HG02798 (cell line): ENCODE results near the gene MCUR1.
"Not testable (repeated sequence)": the region's sequence is repeated elsewhere in the genome, so short reads cannot be mapped to it uniquely, and the experiment has no call there.

Experiments
- ATAC-seq: cut with Tn5 transposase; IDR thresholded peaks from one replicate; pipeline ENCODE4 v1.9.1; 2021; ENCODE audit warnings: mild to moderate bottlenecking; ENCODE audit not compliant: unreplicated experiment, poor library complexity

The MCUR1 gene

GRCh38 chr6:13814176-13814937 is at the start of gene MCUR1:
MCUR1 (minus strand) TSS chr6:13814557; CDS start chr6:13814429, 128 bp downstream.
- ATAC-seq: peak; percentile 87

DNA sequence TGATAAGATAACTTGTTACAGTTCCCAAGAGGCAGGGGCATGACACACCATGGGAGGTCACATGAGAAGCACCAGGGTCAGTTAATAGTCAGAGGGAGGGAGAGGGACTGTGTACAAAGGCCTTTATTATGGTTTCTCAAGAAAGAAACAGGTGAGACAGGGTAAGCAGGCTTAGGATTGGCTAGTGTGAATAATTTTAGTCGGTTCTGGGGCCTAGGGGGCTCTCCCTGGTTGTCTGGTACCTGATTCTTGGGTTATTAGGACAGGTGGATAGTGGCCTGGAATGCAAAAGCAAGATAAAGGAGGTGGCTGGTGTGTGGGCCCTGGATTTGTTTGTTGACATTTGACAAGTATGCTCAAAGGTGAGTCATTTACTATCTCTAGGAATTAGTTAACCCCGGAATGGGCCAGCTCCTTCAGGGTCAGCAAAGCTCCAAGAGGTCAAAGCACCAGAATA is 49.4 kb upstream of the MCUR1 start:
- ATAC-seq: no peak

DNA sequence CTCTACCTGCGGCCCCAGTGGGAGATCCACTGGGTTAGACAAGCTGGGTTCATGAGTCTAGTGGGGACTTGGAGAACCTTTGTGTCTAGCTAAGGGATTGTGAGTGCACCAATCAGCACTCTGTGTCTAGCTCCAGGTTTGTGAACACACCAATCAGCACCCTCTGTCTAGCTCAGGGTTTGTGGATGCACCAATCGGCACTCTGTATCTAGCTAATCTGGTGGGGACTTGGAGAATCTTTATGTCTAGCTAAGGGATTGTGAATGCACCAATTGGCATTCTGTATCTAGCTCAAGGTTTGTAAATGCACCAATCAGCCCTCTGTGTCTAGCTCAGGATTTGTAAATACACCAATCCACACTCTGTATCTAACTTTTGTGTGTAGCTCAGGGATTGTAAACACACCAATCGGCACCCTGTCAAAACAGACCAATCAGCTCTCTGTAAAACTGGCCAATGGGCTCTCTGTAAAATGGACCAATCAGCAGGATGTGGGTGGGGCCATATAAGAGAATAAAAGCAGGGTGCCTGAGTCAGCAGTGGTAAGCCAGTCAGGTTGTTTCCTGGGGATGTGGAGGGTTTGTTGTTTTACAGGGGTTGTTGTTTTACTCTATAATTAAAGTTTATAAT is 46.3 kb upstream of the MCUR1 start:
- ATAC-seq: not testable (repeated sequence)

DNA sequence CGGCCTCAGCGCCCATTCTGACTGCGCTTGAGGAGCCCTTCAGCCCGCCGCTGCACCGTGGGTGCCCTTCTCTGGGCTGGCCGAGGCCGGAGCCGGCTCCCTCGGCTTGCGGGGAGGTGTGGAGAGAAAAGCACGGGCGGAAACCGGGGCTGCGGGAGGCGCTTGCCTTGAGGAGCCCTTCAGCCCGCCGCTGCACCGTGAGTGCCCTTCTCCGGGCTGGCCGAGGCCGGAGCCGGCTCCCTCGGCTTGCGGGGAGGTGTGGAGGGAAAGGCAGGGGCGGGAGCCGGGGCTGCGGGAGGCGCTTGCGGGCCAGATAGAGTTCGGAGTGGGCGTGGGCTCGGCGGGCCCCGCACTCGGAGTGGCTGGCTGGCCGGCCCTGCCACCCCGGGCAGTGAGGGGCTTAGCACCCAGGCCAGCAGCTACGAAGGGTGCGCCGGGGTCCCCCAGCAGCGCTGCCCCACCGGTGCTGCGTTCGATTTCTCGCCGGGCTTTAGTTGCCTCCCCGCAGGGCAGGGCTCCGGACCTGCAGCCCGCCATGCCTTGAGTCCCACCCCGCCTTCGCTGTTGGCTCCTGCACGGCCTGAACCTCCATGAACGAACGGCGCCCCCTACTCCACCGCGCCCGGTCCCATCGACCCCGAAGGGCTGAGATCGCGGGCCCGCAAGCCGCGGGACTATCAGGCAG is 45.7 kb upstream of the MCUR1 start:
- ATAC-seq: no peak

GRCh38 chr6:13854716-13855250 is 40.4 kb upstream of the MCUR1 start:
- ATAC-seq: no peak

GRCh38 chr6:13853871-13854270 is 39.5 kb upstream of the MCUR1 start:
- ATAC-seq: no peak

DNA sequence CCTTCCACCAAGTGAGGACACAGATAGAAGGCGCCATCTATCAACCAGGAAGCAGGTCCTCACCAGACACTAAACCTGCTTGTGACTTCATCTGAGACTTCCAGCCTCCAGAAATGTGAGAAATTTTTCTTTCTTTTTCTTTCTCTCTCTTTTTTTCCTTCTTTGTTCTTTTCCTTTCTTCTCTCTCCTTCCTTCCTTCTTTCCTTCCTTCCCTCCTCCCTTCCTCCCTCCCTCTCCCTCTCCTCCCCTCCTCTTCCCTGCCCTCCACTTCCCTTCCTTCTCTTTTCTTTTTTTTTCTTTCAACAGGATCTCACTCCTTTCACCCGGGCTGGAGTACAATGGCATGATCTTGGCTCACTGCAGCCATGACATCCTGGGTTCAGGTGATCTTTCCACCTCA is 37.4 kb upstream of the MCUR1 start:
- ATAC-seq: no peak

DNA sequence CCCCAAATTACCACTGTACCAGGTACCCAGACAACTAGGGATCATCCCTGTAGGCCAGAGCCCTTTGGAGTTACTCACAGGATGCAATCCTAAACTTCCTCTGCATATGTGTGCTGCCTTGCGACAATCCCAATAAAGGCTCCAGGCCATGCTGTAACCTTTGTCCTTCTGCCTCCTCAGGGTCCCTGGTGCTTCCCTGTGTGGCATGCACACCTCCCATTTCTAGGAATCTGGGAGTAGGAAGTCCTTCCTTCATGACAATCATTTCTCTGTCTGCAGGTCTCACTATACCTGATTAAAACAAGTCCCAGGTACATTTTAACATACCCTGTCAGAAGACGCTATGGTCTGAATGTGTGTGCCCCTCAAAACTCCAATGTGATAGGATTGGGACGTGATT is 37.0 kb upstream of the MCUR1 start:
- ATAC-seq: no peak

DNA sequence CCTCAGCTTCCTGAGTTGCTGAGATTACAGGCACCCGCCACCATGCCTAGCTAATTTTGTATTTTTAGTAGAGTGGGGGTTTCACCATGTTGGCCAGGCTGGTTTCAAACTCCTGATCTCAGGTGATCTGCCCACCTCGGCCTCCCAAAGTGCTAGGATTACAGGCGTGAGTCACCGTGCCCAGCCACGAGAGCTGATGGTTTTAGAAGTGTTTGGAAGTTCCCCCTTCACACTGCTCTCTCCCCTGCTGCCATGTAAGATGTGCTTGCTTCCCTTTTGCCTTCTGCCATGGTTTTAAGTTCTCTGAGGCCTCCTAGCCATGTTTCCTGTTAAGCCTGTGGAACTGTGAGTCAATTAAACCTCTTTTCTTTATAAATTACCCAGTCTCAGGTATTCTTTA is 36.3 kb upstream of the MCUR1 start:
- not testable (repeated sequence) for ATAC-seq

- no peak for ATAC-seq
Observed at GRCh38 chr6:13848522-13849150, 34.3 kb upstream of the MCUR1 start.

DNA sequence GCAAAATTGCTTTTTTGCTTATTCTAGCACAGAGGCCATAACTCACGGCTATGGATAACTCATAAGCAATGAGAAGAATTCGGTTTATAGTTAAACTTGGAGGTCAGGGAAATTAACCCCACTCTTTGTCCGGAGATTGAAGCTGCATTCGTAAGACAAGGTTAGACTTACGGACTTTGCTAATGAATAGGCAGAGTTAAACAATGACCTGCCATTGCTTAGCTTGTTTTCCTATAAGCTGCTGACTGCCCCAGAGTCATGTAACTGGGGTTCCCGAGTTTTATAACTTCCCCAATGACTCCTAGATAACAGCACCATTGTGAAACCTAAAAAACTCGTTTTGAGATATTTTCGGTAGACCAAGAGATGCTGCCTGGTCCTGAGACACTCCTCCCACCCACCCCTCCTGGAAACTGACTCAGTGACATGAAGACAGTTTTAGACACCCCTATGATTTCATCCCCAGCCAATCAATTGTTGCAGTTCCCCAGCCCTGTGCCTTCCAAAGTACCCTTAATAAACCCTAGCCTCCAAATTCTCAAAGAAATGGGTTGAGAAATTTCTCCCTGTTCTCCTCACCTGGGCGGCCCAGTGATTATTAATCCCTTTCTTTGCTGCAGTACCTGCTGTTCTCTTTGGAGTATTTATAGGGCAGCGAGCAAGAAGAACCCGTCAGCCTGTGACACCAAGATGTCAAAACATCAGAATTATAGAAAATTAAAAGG is 33.1 kb upstream of the MCUR1 start:
- ATAC-seq: no peak

- no peak for ATAC-seq
Observed at GRCh38 chr6:13846841-13847240, 32.5 kb upstream of the MCUR1 start.

DNA sequence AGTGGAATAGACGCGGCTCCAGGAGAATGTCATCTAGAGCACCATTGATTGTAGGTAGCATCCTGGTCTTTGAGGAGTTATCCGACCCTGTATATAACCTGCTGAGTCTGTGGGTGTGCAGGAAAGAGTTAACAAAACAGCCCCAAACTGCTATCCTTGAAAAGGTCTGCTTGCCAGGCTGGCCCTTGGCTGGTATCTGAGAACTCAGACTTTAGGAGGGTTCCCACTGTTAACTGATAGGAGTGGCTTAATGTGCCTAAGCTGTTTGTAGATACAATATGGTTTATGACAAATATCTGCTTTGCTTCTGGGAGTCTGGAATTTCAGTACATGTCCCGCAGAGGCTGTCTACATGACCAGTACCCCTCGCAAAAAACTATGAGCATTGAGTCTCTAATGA is 27.6 kb upstream of the MCUR1 start:
- ATAC-seq: no peak

GRCh38 chr6:13838616-13839015 is 24.3 kb upstream of the MCUR1 start:
- ATAC-seq: no peak

DNA sequence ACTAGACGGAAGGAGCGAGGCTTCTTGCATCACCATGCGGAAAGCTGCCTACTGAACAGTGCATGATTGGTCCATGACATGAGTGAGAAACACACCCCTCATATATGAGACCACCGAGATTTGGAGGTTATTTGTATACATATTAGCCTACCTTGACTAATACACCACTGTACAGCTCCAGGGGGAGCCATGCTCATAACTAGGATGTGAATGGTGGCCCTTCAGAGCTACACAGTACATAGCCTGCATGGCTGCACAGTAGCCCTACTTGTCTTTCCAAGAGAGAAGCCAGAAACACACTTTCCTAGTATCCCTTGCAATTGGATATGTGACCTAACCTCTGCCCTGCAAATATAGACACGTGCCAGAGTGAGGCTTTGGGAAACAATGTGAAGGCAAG is 21.8 kb upstream of the MCUR1 start:
- ATAC-seq: no peak

- ATAC-seq: no peak
Observed at GRCh38 chr6:13834790-13835189, 20.4 kb upstream of the MCUR1 start.

GRCh38 chr6:13834018-13834417 is 19.7 kb upstream of the MCUR1 start:
- ATAC-seq: not testable (repeated sequence)

DNA sequence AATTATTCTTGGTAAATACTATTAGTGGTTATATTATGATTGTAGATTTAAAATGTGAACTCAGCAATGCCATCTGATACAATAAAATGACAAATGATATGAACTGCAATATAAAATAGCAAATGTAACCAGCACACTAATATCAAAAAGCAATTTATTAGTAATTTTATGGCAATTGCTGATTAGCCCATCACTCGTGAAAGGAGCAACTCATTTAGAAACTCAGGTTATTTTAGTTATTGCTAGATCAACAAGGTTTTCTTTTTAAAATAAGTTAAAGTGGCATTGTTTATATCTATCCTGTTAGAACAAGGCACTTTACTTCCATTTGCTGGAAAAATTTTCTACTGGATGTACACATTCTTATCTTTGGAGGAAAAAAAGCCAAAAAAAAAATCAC is 18.4 kb upstream of the MCUR1 start:
- no peak for ATAC-seq

- ATAC-seq: peak; percentile 52
Observed at GRCh38 chr6:13831615-13832014, 17.3 kb upstream of the MCUR1 start.

DNA sequence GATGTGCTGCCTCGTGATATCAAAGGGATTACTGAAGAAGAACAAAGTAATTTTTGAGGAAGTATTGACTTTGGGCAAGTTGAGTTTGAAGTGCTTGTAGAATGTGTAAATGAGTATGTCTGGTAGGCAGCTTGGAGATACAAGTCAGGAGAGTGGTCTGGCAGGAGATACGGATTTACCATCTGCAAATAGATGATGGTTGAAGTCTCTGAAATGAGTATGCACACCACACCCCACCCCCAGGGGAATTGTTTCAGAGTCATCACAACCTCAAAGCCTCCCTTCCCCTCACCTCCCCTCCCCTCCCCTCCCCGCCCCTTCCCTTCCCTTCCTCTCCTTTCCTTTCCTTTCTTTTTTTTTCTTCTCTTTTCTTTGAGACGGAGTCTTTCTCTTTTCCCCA is 16.4 kb upstream of the MCUR1 start:
- ATAC-seq: no peak
